Fibroblast of villous mesenchyme (primary cell): ENCODE results near the gene SIL1. TPM values are rescaled to one million over a fixed set of nuclear protein-coding genes. Genes with fewer than 3 reads are reported as not detected.

Experiments
- DNase-seq: peaks from one replicate; pipeline ENCODE4 v3.0.0-alpha.2; 2010; ENCODE audit warnings: low read depth
- H3K4me3 ChIP-seq: 2 replicates; pipeline ENCODE4 v1.5.1; 2011; ENCODE audit warnings: low read depth, mild to moderate bottlenecking, low read length
- CTCF ChIP-seq: IDR thresholded peaks from 2 replicates; pipeline ENCODE4 v1.5.1; 2012; ENCODE audit warnings: low read depth, mild to moderate bottlenecking, low read length; ENCODE audit not compliant: insufficient read depth
- total RNA-seq: library from RNA; depleted of rRNA; stranded (reverse); fragments of >200 nt; gene quantifications from 2 replicates; pipeline ENCODE4 v1.2.3, GENCODE V29; 2012

SIL1 gene
- total RNA-seq, 1 donor, result 57.0 TPM

DNA sequence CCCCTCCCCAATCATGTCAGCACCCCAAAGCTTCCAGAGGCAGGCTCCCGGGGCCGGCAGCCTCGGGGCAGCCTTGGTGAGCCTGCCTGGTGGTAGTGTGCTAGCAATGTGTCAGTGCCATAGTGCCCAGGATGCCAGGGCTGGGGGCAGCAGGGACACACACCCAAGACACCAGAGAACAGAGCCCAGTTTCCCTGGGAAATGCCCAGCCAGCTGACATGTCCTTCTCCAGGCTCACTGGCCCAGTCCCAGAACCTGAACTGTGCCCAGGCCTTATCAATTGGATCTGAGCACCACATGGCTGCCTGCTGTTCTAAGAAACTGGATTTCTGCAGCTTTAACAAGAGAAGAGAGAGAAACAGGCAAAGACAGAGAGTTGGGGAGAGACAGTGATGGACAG, 248.2 kb downstream of the SIL1 start:
- TF ChIP-seq CTCF, result no peak
- DNase-seq, result no peak
- no peak overlapping the region for H3K4me3 ChIP-seq

- no peak for TF ChIP-seq CTCF
Observed at GRCh38 chr5:138949223-138949574, 249.0 kb downstream of the SIL1 start.

DNA sequence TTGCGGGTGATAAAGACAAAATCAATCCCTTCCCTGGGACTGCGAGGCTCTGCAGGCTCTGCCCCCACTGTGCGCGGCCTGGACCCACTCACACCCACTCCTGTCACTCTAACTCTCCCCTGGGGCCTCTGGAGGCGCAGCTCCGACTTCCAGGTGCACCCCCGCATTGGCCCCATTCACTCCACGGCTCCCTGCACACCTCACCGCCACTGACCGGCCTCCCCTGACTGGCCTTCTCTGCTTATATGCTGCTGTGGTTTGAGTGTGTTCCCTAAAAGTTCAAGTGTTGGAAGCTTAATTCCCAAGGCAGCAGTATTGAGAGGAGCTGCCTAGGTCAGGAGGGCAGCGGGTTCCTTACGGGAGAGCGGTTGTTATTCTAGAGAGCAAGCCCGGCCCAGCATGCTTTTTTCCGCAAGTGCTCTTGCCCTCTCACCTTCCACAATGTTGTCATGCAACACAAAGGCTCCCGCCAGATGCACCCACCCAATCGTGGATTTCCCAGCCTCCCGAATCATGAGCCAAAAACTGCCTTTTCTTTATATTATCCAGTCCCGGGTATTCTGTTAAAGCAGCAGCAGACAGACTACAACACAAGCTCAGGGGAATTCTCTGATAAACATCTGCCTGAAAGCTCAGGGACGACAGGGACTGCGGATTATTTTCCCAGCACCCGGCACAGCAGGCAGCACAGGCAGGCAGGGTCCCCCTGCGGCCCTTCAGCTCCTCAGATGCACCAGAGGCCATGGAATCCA, 249.5 kb downstream of the SIL1 start:
- no peak for TF ChIP-seq CTCF
- no peak for DNase-seq

More at GRCh38 chr5:138949223-138949574, 249.0 kb downstream of the SIL1 start:
- H3K4me3 ChIP-seq, result no peak overlapping the region
- no peak for DNase-seq

DNA sequence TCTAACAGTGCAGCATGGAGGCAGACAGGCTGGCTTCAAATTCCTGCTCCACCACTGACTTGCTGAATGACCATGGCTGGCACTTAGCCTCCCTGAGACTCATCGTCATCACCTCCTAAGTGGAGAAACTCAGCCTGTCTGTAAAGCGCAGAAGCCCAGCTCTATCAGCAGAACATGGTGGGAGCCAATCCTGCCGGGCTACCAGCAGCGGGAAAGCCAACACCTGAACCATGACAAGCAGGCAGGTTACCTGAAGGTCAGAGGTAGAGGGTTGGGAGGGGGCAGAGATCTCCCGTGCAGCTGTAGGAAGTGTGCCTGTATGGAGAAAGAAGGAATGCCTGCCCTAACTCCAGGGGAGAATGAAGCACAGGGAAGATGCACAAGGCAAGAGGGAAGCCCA, 250.4 kb downstream of the SIL1 start:
- DNase-seq, result no peak
- no peak overlapping the region for H3K4me3 ChIP-seq
- no peak for TF ChIP-seq CTCF

More for the DNA sequence above, 249.5 kb downstream of the SIL1 start:
- no peak overlapping the region for H3K4me3 ChIP-seq

DNA sequence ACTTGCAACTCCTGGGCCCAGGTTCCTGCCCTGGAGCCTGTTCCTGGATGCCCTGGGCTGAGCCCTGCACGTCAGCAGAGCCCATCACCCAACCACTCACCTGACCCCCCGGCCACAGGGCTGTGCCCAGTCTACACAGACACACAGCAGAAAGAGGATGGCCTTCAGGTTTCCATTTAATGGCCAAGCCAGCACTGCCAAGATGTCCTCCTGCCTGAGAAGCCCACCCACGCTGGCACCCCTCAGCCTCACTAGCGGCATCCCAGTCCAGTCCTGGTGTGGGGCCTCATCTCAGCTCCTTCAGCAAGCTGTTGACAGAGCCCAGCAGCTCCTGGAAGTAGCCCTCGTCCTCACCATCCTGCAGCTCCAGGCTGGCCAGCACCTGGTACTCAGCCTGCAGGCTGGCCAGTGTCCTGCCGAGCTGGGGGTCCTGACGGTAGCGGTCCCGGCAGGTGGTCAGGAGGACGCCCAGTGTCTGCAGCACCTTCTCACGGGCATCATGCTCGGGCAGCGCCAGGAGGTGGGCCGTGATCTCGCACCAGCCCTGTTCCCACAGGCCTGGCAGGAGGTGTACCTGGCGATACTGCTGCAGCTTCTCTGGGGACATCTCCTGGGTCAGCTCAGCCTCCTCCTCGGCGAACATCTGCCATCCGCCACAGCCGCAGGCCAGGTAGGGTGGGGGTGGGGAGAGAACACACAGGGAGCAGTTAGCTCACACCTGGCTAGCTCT, 251.2 kb downstream of the SIL1 start:
- no peak overlapping the region for H3K4me3 ChIP-seq
- no peak for TF ChIP-seq CTCF
- DNase-seq, result no peak

DNA sequence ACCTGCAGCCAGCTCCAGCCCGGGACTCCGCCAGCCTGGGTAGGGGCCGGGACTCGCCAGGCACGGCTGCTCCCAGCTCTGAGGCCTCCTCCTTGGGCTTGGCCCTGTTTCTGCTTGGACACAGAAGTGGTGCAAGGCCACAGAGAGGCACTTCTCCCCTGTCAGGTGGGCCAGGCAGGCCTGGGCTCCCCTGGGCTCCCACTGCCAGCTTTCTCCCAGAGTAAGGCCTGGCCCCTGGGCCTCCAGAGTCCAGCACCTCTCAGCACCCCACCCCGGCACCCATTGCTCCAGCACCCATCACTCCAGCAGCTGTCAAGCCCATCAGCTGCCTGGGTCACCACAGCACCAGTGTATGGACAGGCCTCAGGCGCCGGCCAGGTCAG, 251.9 kb downstream of the SIL1 start:
- DNase-seq, result no peak
- no peak overlapping the region for H3K4me3 ChIP-seq
- TF ChIP-seq CTCF, result no peak
